CD1c-positive myeloid dendritic cell (primary cell): ENCODE results near the gene ANXA11.
"Not testable (repeated sequence)": the region's sequence is repeated elsewhere in the genome, so short reads cannot be mapped to it uniquely, and the experiment has no call there.

ENCODE experiments used
- DNase-seq: peaks from one replicate; pipeline ENCODE4 v3.0.0-alpha.2; 2016; ENCODE audit errors: extremely low spot score

ANXA11 gene

DNA sequence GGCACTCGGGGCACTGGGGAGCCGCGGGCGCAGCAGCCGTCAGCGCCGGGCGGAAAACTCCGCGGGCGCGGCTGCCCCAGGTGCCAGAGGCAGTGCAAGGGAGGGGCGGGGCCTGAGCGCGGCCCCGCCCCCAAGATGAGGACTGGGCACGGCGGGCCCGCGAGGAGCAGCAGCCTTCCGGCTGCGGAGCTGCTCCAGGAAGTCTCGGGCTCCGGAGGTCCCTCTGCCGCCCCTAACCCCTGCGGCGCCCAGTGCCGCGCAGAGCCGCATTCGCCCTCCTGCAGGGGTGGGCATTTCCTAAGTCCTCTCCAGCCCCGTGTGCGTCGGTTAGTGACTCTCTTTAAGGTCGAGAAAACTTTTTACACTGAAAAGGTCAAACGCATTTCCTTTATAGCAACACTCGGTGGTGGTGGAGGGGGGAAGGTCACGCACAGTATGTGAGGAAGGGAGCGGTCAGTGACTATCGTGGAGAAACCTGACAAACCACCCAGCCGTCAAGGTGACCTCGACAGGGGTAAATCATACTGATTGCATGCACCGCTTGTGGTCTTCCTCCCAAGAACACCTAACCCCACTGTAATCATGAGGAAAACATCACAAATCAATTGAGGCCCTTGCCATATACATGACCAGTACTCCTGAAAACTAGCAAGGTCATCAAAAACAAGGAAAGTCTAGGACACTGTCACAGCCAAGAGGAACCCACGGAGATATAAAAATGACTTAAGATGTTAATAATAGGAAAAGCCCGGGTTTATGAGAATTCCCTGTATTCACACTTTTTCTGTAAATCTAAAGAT lies at the start of gene ANXA11:
Gene ANXA11, minus strand, starts transcription at position 61 of the 800 bp plus-strand sequence. CDS start 32,676 bp downstream, outside the sequence.
- DNase-seq: peak; percentile 91

DNA sequence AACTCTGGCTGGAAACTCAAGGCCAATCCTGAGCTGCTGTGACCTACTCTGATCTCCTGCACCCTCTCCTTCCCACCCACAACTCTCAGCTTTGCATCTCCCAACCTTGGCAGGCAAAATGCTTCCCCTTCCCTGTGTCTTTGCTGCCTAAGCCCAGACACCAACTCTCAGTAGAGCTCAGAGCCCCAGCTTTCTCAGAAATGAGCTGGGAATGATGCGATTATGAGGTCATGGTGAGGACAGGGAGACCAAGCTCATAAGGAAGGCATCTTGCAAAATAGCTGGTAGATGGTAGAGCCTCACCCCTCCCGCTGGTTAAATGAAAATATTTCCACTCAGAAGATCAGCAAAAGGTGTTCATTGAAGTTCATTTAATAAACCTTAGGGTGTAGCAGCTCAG lies 49.4 kb upstream of the ANXA11 start:
- not testable (repeated sequence) for DNase-seq

DNA sequence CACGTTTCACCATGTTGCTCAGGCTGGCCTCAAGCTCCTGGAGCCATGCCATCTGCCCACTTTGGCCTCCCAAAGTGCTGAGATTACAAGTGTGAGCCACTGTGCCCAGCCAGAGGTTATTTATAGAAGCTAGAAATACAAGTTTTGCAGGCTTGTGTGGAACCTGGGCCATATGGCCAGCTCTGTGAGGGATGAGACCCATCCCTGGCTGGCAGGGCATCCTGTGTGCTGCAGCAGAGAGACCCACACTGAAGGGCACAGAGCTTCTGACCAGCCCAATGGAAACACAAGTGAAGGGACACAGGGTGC lies 48.6 kb upstream of the ANXA11 start:
- not testable (repeated sequence) for DNase-seq

DNA sequence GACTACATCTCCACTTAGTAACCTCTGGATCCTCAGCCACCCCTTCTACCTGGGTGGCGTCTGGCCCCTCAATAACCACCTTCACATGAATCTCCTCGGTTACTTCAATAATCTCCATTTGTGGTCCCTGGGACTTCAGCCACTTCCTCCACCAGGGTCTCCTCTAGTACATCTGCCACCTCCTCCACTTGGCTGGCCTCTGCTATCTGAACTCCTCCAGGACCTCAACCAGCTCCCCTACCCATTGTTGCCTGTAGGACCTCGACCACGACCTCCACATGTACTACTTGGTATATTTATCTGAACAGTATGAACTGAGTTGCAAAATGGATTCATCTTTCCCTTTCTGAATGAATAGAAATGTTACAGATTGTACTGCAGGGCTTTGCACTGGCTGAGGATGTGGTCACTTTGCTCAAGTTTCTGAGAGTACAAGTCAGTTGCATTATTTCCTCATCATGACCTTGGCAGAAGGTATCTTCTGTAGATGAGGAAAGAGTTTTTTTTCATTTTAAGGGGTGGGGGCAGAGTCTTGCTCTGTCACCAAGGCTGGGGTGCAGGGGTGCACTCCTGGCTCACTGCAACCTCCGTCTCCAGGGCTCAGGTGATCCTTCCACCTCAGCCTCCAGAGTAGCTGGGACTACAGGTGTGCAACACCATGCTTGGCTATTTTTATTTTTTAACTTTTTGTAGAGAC lies 48.1 kb upstream of the ANXA11 start:
- DNase-seq: peak; percentile 5

DNA sequence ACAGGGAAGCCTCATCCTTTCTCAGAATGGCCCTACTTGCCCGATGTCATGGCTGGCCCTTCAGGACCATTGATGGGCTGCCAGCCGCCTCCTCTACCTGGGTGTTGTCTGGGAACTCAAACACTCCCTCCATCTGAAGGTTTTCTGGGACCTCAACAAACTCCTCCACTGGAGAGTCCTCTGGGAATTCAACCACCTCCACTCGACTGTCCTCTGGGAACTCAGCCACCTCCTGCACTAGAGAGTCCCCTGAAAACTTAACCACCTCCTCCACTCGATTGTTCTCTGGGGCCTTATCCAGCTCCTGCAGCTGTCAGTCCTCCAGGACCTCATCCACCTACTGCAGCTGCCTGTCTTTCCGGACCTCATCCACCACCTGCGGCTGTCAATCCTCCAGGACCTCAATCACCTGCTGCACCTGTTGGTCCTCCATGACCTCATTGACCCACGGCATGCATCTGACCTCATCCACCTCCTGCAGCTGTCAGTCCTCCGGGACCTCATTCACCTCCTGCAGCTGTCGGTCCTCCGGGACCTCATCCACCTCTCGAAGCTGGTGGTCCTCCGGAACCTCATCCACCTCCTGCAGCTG lies 47.1 kb upstream of the ANXA11 start:
- no peak for DNase-seq

DNA sequence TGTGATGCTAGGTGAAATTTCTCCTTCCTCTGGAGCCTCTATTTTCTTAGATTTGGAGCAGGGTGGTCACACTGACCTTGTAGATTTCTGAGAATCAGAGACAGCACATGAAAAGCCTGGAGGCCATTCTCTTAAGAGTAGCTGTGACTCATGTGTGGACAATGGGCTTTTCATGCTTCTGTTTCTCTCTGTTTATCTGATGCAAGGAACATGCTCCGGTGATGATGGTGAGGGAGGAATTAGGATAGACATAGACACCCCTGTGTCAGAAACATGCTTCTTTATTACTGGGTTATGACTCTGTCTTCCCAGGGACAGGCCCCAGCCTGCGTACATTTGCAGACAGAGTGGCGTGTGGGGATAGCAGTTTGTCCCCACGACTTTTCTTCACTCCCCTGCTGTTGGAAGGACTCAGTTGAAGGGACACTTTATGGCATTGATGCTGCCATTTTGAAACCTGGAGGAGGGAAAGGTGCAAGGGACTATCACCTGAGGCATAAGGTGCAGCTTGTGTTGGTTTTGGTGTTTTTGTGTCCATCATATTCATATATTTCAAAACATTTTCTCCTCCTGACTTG lies 46.5 kb upstream of the ANXA11 start:
- not testable (repeated sequence) for DNase-seq

DNA sequence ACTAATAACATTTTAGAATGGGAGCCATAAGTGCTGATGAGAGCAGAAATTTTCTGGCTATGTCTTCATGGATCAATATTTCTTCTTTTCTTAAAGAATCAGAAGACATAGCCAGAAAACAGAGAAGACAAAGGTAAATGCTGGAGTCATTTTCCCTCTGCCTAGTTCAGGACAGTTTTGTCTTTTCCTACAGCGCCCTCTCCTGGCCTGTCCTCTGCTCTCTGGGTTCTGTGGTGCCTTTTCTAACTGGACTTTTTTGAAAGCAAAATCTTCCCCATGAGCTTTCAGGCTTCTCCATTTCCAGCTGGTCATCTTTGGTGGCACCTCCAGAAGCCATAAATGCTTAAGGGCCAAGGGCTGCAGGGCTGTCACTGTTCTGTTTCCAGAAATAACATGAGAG lies 45.1 kb upstream of the ANXA11 start:
- not testable (repeated sequence) for DNase-seq

DNA sequence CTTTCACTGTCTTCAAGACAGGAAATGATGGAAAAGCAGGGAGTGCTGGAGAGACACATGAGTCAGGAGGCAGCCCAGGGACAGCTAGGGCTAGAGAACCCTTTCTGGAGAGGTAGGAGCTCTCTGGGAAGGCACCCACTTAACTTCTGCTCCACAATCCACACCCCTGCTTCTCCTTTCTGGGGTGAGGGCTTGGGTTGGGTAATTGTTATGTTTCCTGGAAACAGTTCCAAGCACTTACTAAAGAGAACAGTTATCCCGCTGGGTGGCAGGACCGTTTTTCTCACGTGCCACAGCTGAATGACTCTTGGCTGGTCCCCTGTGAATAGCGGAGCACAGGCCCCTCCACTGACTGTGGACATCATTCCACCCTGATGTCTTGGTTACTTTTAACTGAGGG lies 44.6 kb upstream of the ANXA11 start:
- peak; percentile 69 for DNase-seq

DNA sequence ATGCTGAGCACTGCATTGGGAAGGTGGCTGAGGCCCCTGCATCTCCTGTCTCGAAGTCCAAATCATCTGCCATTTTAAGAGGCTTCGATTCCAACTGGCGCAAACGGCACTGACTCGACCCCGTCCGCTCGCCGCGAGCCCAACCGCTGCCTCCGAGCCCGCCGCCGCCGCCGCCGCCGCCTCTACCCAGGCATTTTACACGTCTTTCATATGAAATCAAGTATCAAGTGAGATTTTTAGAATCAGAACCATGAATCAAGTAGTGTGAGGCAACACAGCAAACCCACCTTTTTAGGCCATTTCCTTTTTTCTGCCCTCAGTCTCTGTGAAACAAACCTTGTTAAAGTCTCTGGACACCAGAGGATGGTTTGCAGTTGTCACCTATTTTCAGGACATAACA lies 42.3 kb upstream of the ANXA11 start:
- DNase-seq: not testable (repeated sequence)

DNA sequence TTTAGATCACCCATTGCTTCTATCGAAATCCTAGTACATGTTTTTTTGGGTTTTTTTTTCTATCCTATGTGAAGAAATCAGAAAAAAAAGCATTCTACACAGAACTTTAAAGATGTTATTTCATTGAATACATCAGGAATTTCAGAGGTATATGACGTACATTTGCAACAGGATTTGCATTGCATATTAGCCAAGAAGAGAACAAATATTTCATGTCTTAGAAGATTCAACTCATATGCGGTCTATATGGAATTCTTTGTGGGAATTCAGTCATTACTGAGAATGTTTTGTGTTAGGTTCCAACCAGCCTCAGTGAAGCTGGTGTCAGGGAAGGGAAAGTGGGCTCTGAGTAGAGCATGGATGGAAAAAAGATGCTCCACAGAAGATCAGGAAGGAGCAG lies 39.0 kb upstream of the ANXA11 start:
- DNase-seq: not testable (repeated sequence)

DNA sequence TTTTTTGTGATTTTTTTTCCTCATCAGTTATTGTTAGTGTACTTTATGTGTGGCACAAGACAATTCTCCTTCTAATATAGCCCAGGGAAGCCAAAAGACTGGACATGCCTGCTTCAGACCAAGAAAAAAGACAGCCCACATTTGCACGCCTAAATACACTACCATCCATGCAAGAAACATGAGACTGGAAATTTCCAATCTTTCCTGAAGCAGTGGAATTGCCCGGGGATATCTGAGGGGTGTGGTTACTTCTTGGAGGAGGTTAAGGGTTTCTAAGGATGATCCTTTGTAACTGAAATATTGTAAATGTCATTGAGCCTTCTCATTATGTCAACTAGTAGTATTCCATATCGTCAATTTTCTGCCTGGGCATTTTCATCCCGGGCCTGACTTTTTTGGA lies 37.0 kb upstream of the ANXA11 start:
- DNase-seq: not testable (repeated sequence)

DNA sequence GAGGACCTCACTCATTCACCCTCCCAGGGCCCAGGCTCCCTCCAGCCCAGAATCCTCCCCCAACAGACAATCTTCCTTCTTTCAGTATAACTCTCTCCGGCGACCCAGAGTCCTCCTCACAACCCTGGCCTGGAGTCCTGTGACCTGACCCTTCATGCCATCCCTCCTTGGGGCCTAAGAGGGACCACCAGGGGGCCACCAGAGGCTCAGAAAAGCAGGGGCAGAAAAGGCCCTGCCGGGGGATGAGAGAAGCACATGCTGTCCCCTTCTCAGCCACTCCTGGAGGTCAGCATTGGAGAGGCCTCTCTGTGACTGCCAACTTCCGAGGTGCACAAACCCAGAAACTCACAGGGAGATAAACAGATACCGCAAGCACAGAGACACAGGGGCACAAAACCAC lies 31.1 kb upstream of the ANXA11 start:
- DNase-seq: not testable (repeated sequence)

DNA sequence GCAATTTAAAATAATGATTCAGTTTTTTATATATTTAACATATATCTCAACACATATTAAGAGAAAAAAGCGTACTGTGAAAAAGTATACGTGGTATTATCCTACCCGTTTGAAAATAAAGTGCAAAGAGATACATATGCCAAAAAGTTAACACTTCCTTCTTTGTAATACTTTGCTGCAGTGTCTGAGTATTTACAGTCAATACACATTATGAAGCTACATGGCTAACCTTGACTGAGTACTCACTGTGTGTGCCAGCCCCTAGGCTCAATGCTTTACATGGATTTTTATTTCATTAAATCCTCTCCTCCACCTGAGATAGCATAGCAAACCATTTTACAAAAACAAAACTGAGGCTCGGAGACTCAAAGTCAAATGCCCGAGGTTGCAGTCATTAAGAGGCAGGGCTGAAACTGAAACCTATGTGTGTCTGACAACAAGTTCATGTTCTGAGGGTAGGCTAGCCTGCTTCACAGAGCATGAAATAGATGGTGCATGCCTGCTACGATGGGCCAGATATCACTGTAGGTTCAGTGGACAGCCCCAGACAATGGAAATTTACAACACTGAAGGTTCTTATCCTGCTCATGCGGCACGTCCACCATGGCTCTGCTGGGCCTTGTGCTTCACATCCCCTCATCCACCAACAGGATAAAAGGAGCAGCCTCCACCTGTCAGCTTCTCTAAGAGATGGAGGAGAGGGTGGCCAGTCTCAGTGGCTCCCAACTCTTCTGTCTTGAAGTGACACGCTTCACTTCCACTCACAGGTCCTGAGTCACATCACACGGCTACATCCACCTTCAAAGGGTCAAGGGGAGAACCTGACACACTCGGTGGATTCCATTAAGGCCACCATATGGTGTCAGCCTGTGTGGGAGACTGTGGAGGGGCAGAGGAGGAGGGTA lies 29.2 kb upstream of the ANXA11 start:
- not testable (repeated sequence) for DNase-seq

DNA sequence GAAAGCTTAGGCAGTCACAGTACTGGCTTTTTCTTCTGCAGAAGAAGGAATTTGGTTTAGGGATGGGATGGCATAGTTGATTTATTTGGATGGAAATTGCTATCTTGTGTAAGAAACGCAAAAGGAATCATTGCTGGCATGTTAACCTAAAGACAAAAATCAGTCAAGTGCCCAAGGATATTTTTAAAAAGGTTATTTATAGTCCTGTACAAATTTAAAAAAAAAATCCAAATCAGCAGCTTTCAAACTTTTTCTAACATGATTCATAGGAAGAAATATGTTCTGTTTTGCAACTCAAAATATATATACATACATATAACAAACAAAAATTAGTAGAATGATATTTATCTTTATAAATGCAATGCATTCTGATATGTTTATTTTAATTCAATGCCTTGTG lies 28.5 kb upstream of the ANXA11 start:
- not testable (repeated sequence) for DNase-seq

DNA sequence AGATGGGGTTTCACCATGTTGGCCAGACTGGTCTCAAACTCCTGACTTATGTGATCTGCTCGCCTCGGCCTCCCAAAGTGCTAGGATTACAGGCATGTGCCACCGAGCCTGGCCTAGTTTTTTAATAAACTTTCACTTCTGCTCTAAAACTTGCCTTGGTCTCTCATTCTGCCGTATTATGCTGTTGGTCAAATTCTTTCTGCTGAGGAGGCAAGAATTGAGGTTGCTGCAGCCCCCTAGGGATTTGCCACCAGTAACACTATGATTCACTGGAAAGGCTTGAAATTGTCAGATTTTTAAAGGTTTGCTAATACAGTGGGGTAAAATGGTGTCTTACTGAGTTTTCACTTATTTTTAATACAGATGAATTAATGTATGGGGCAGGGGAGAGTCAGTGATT lies 21.4 kb upstream of the ANXA11 start:
- not testable (repeated sequence) for DNase-seq

DNA sequence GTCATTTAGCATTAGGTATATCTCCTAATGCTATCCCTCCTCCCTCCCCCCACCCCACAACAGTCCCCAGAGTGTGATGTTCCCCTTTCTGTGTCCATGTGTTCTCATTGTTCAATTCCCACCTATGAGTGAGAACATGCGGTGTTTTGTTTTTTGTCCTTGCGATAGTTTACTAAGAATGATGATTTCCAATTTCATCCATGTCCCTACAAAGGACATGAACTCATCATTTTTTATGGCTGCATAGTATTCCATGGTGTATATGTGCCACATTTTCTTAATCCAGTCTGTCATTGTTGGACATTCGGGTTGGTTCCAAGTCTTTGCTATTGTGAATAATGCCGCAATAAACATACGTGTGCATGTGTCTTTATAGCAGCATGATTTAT lies 17.7 kb upstream of the ANXA11 start:
- not testable (repeated sequence) for DNase-seq

DNA sequence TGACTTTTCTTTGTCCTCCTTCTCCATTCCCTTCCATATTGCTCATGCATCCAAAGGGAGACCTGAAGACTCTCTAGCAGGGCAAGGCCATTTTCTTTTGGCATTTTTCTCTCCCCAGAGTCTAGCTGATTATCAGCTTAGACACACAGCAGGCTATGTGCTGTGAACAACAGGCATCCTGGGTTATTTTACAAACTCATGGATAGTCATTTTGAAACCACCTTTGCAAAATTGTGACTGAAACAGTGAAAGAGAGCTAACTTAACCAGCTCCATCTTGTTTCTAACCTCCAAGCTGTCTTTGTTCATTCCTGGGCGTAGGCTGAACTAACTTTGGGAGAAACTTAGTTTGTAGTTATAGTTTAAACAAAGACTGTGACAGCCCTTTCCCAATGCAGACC lies 13.5 kb upstream of the ANXA11 start:
- not testable (repeated sequence) for DNase-seq

DNA sequence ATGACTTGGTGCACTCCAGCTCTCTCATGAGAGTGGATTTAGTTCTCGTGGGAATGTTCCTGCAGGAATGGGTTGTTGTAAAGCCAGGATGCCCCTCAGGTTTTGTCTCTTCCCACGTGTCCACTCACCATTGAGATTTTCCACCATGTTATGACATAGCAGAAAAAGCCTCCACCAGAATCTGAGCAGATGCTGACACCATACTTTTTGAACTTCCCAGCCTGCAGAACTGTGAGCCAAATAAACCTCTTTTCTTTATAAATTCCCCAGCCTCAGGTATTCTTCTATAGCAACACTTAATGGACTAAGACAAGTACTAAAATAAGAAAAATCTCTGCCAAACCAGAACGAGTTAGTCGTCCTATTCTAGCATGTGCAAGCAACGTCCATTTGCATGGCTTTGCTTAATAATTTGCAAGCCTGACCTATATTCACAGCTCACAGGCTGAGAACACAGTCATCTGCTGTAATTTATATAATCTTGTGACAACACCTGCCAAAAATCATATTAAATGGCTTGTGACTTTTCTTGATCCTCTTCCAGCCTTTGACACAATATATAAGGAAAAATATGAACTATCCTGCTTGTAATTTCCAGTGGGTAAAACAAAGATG lies 9.1 kb upstream of the ANXA11 start:
- not testable (repeated sequence) for DNase-seq

DNA sequence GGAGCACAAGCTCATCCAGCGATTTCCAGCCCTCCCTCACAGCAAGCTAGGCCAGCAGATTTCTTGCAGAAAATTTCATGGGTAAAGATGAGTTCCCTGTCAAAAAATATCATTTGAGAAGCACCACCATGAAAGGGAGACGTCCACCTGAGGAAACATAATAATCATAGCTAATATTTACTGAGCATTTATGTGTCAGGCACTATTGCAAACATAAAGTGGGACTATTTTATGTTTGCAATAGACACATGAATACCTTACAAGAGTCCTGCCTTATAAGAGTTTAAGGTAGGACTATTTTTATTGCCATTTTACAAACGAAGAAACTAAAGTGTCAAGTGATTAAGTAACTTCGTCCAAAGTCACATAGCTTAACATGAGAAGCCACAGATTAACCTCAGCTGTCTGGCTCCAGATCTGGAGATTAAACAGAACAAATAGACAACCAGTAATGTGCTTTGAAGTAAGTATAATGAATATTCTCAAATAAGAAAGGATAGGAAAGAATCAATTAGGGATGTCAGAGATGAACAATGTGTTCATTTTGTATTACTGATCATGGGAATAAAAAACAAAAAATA lies 7.3 kb upstream of the ANXA11 start:
- DNase-seq: not testable (repeated sequence)

DNA sequence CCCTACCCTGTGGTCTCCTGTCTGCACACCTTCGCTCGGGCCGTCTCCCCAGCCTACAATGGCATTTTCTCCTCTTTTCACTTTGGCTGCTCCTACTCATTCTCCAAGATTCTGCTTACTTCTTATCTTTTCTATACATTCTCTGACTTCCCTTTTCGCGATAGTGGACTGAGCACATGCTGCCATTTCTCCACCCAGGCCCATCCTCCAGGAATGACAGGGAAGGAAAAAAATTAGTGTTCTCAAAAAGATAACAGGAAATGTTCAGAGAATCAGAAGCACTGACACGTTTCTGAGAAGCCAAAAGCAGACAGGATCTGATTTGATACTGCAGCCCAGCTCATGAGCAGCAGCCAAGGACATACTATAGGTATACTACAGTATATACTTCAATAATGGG lies 6.4 kb upstream of the ANXA11 start:
- no peak for DNase-seq

DNA sequence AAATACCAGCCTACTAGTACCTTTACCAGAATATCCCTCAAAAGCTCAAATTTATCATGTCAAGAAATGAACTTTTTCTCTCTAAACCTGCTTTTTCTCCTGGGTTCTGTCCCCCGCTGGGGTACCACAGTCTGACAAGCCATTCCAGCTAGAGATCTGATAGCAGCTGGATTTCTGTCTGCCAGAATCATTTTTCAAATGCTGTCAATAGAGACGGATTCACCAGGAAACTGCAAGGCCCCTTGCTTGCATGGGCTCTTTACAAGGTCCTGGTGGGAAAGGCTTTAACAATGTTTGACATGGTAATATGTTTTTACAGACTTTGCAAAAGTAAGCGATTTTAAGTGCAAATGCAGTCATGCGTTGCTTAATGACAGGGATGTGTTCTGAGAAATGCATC lies 4.9 kb upstream of the ANXA11 start:
- DNase-seq: no peak
